CD1c-positive myeloid dendritic cell (primary cell): ENCODE measurements around the gene HYLS1.

Experiments
- DNase-seq: peaks from one replicate; pipeline ENCODE4 v3.0.0-alpha.2; 2016; ENCODE audit errors: extremely low spot score

HYLS1 gene

GRCh38 chr11:125949271-125950177 lies 62.1 kb downstream of the HYLS1 start:
- no peak for DNase-seq

- DNase-seq, result no peak
Measured at GRCh38 chr11:125950178-125950490, 62.7 kb downstream of the HYLS1 start.
